NOMO-1 (cell line): ENCODE results near the gene HSPB9.

ENCODE experiments used
- DNase-seq, 2 experiments: peaks; one replicate each; lab custom pipeline; 2025; ENCODE audit not compliant: unreplicated experiment in 2 of 2; lab: John Stamatoyannopoulos, UW

HSPB9 gene

GRCh38 chr17:42098730-42099399 is 23.7 kb upstream of the HSPB9 start:
- DNase-seq: no peak

- peak; percentile 24 to 45 for DNase-seq
These were observed 20.9 kb upstream of the HSPB9 start for GRCh38 chr17:42101513-42102292.

GRCh38 chr17:42103221-42103954 is 19.2 kb upstream of the HSPB9 start:
- no peak for DNase-seq

GRCh38 chr17:42104264-42104663 is 18.3 kb upstream of the HSPB9 start:
- DNase-seq: no peak

- no peak for DNase-seq
These were observed 16.6 kb upstream of the HSPB9 start for GRCh38 chr17:42106009-42106408.

- no peak for DNase-seq
These were observed 15.5 kb upstream of the HSPB9 start for GRCh38 chr17:42107124-42107523.

- peak; percentile 58 to 88 for DNase-seq
These were observed 14.7 kb upstream of the HSPB9 start for GRCh38 chr17:42107597-42108576.

GRCh38 chr17:42109086-42109485 is 13.5 kb upstream of the HSPB9 start:
- DNase-seq: no peak

GRCh38 chr17:42110301-42111264 is 12.0 kb upstream of the HSPB9 start:
- DNase-seq: no peak

GRCh38 chr17:42111265-42111636 is 11.4 kb upstream of the HSPB9 start:
- no peak for DNase-seq

- DNase-seq: no peak
These were observed 10.6 kb upstream of the HSPB9 start for GRCh38 chr17:42111871-42112551.

- peak; percentile 91 to 94 for DNase-seq
These were observed 9.9 kb upstream of the HSPB9 start, which contains the start of gene DHX58 for GRCh38 chr17:42112552-42113176. Gene DHX58, minus strand, starts transcription at chr17:42112714. Its CDS starts 822 bp downstream, at chr17:42111892.

GRCh38 chr17:42113293-42114069 is 9.1 kb upstream of the HSPB9 start:
- no peak for DNase-seq

GRCh38 chr17:42114118-42114517 is 8.5 kb upstream of the HSPB9 start:
- no peak for DNase-seq

GRCh38 chr17:42116705-42117396 is 5.8 kb upstream of the HSPB9 start:
- peak; percentile 55 to 65 for DNase-seq

- DNase-seq: no peak
These were observed 5.0 kb upstream of the HSPB9 start for GRCh38 chr17:42117397-42118125.
